Ascending aorta (tissue), 2 donors: ENCODE data around the gene LPGAT1. TPM values are rescaled to one million over a fixed set of nuclear protein-coding genes. Genes with fewer than 3 reads are reported as not detected.

Experiments
- DNase-seq, 2 donors: peaks; one replicate each; pipeline ENCODE4 v3.0.0-alpha.2; 2019; ENCODE audit warnings: low spot score in 2 of 2
- H3K27ac ChIP-seq, 2 donors: fragments of 200-600 bp; sonication (generic); one replicate each; pipeline ENCODE4 v1.5.1; 2016 to 2017; ENCODE audit warnings: mild to moderate bottlenecking in 1 of 2
- H3K27me3 ChIP-seq: fragments of 200-600 bp; sonication (generic); one replicate; pipeline ENCODE4 v1.5.1; 2017
- H3K36me3 ChIP-seq, 2 donors: fragments of 200-600 bp; sonication (generic); one replicate each; pipeline ENCODE4 v1.5.1; 2016
- H3K4me1 ChIP-seq, 2 donors: fragments of 200-600 bp; sonication (generic); one replicate each; pipeline ENCODE4 v1.5.1; 2016 to 2017; ENCODE audit warnings: mild to moderate bottlenecking in 1 of 2
- H3K4me3 ChIP-seq, 2 donors: fragments of 200-600 bp; sonication (generic); one replicate each; pipeline ENCODE4 v1.5.1; 2016 to 2017; ENCODE audit warnings: mild to moderate bottlenecking in 1 of 2
- H3K9me3 ChIP-seq, 2 donors: fragments of 200-600 bp; sonication (generic); one replicate each; pipeline ENCODE4 v1.5.1; 2016
- intact Hi-C: fragments of 100-400 bp; cut with DNase I; formaldehyde crosslinking; loops from one replicate; pipeline ENCODE4 v1.15.1; 2023
- total RNA-seq: library from RNA; depleted of rRNA; stranded (reverse); fragments of >200 nt; gene quantifications from one replicate; pipeline ENCODE4 v1.1.0, GENCODE V29; 2016
- TF ChIP-seq, protein P1 (sequence below), 3 experiments: fragments of 200-600 bp in 2 of 3; fragments of 450-650 bp in 1 of 3; sonication (generic) in 2 of 3; IDR thresholded peaks; one replicate each; pipeline ENCODE4 v1.5.1; 2016 to 2019; ENCODE audit warnings: antibody characterized with exemption in 3 of 3, mild to moderate bottlenecking in 1 of 3, moderate library complexity in 1 of 3

The LPGAT1 gene
- total RNA-seq, 1 donor from 2014 or later = 17.1 TPM

- intact Hi-C loops = no loop called here
Measured at GRCh38 chr1:211705467-211706091, 125.0 kb downstream of the LPGAT1 start.

DNA sequence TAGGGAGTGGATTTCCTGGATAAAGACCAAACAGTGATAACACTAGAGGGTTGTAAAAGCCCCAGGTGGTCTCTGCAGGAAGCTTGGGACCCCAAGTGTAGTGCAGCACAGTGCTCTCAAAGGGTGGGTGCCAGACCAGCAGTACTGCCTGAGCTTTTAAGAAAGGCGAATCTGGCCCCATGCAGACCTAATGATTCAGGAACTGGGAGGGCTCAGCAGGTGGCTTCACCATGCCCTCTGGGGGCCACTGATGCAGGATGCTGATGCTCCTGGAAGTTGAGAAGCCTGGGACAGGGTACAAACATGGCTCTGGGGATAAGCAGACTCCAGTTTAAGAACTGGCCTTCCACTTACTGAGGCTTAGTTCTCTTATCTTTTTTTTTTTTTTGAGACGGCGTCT is 126.0 kb downstream of the LPGAT1 start:
- intact Hi-C loops = no loop called here
- H3K27me3 ChIP-seq = no peaks in the 10 kb centered on the region
- H3K27ac ChIP-seq = no peak overlapping the region
- H3K36me3 ChIP-seq = no peaks in the 10 kb centered on the region
- no peaks in the 10 kb centered on the region for H3K9me3 ChIP-seq
- TF ChIP-seq, protein P1, sequence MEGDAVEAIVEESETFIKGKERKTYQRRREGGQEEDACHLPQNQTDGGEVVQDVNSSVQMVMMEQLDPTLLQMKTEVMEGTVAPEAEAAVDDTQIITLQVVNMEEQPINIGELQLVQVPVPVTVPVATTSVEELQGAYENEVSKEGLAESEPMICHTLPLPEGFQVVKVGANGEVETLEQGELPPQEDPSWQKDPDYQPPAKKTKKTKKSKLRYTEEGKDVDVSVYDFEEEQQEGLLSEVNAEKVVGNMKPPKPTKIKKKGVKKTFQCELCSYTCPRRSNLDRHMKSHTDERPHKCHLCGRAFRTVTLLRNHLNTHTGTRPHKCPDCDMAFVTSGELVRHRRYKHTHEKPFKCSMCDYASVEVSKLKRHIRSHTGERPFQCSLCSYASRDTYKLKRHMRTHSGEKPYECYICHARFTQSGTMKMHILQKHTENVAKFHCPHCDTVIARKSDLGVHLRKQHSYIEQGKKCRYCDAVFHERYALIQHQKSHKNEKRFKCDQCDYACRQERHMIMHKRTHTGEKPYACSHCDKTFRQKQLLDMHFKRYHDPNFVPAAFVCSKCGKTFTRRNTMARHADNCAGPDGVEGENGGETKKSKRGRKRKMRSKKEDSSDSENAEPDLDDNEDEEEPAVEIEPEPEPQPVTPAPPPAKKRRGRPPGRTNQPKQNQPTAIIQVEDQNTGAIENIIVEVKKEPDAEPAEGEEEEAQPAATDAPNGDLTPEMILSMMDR (IDR thresholded peaks at IDR 0.05) = no peak
- DNase-seq = no peak
- H3K4me3 ChIP-seq = no peak overlapping the region
- no peaks in the 10 kb centered on the region for H3K4me1 ChIP-seq

More at GRCh38 chr1:211705467-211706091, 125.0 kb downstream of the LPGAT1 start:
- Histone ChIP-seq H3K4me3 (no peak overlapping the region), H3K27ac (no peak overlapping the region), H3K9me3 (no peaks in the 10 kb centered on the region), H3K36me3 (no peaks in the 10 kb centered on the region), H3K4me1 (no peaks in the 10 kb centered on the region), H3K27me3 (no peaks in the 10 kb centered on the region)
- DNase-seq = no peak
- TF ChIP-seq, protein P1 (IDR thresholded peaks at IDR 0.05) = no peak

DNA sequence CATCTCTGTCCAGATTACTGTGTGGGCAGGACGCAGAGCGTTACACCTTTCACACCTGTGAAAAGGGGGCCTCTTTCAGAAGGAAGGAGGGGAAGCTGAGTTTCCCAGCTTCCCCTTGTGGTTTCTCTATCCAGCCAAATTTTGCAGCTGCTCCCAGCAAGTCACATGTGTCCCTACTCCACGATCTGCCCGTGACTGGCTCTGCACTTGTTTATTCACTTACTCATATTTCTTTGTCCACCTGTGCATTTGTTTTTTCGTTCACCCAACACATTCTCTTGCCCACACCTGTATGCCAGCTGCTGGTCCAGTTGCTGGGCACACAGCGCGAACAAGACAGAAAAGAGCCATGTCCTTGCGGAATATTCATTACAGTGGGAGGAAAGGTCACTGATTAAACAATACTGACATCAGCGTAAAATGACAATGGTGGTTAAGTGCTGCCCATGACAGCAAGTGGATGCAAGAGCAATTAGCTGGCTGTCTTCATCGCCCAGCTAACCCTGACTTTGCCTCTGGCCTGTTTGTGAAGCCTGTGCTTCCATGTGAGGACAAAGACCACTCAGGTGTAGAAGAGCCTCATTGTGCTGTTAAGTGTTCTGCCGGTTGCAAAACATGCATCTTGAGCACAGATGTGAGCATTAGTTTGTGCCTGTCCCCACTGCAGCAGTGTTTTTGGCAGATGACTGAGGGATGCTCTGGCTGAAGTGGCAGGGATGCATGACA is 126.6 kb downstream of the LPGAT1 start:
- Histone ChIP-seq H3K9me3 (no peaks in the 10 kb centered on the region), H3K27ac (no peak overlapping the region), H3K27me3 (no peaks in the 10 kb centered on the region), H3K4me3 (no peak overlapping the region), H3K4me1 (no peaks in the 10 kb centered on the region), H3K36me3 (no peaks in the 10 kb centered on the region)
- TF ChIP-seq, protein P1 (IDR thresholded peaks at IDR 0.05) = no peak
- no peak for DNase-seq
- intact Hi-C loops = no loop called here

DNA sequence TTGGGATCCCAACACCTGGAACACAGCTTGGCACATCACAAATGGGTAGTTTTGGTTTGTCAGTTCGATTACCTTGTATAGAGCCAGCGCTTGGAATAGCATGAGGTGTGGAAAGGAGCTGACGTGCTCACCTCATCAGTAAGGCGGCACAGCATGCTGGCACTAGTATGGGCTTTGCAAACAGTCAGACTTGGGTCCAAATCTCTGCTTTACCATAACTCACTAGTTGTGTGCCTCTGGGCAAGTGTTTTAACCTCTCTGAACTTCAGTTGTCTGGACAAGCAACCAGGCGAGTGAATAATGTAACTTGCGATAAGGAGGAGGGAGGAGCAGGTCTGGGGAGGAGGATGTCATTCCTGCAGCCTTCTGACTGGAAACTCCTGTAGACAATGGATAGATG is 128.8 kb downstream of the LPGAT1 start:
- TF ChIP-seq, protein P1 (IDR thresholded peaks at IDR 0.05) = no peak
- H3K9me3 ChIP-seq = no peaks in the 10 kb centered on the region
- no peaks in the 10 kb centered on the region for H3K36me3 ChIP-seq
- no peak for DNase-seq
- no peak overlapping the region for H3K4me3 ChIP-seq
- intact Hi-C loops = no loop called here
- H3K4me1 ChIP-seq = no peaks in the 10 kb centered on the region
- H3K27me3 ChIP-seq = no peaks in the 10 kb centered on the region
- no peak overlapping the region for H3K27ac ChIP-seq

DNA sequence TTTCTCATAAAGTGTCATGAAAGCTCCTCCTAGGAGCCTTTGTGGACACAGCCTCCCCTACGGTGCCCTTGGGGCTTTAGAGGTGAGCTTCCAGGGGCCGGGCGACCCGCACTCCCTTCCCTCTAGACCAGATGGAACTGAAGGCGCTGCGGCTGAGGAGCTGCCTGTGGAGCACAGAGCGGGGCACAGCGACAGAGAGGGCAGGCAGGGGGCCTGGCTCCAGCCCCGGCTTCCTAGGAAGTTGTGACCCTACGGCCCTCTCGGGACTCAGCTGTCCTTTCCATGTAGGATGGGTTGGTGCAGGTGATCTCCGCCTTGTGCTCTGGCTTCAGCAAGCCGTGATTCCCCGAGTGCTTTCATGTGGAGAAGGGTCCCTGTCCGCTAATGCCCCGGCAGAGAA is 131.5 kb downstream of the LPGAT1 start:
- intact Hi-C loops = no loop called here
- H3K27me3 ChIP-seq = no peaks in the 10 kb centered on the region
- TF ChIP-seq, protein P1 (IDR thresholded peaks at IDR 0.05) = no peak
- DNase-seq = no peak
- no peak overlapping the region for H3K27ac ChIP-seq
- no peaks in the 10 kb centered on the region for H3K36me3 ChIP-seq
- no peaks in the 10 kb centered on the region for H3K4me1 ChIP-seq
- H3K4me3 ChIP-seq = no peak overlapping the region
- H3K9me3 ChIP-seq = no peaks in the 10 kb centered on the region
